ENCODE results near the gene PARD3B. TPM values are rescaled to one million over a fixed set of nuclear protein-coding genes. Genes with fewer than 3 reads are reported as not detected.

The PARD3B gene
- total and polyA plus RNA-seq, 2 of the 8 experiments (the other 6 are each of a cell fraction or from before 2014, with no cell fraction given), result 1.2 to 5.7 TPM

- DNase-seq (ENCODE audit: low read depth in 1 of 2, low spot score in 2 of 2) (no peak), FAIRE-seq (no peak)
- H4K20me1 ChIP-seq (replicated peaks in 1 of 2; ENCODE audit: control insufficient read depth in 1 of 2, insufficient read depth in 2 of 2, low read length in 2 of 2), result no peaks in the 10 kb centered on the region
- H2BK5ac ChIP-seq (ENCODE audit: low read depth, low read length), result no peak overlapping the region
- no peak overlapping the region for H3K4me3 ChIP-seq (ENCODE audit: extremely low read depth in 1 of 4, insufficient read depth in 2 of 4, low read depth in 3 of 4, low read length in 4 of 4)
- H3K27ac ChIP-seq (ENCODE audit: low read depth, low read length), result no peak overlapping the region
- no peak overlapping the region for H2AFZ ChIP-seq (ENCODE audit: low read length)
- no peak overlapping the region for H2AK5ac ChIP-seq (ENCODE audit: low read depth, low read length)
- ChIA-PET POLR2A (ENCODE audit: partially characterized antibody) (no interaction called here), CTCF (ENCODE audit: partially characterized antibody) (interaction anchor here (0.6 kb wide), 2 partner anchors 8 to 17 kb away, joined by 3 read pairs; no protein-coding TSS in a partner anchor)
- no peak overlapping the region for H2BK12ac ChIP-seq (ENCODE audit: low read depth, low read length)
- H3K23me2 ChIP-seq (ENCODE audit: low read depth, low read length), result no peaks in the 10 kb centered on the region
- H3K56ac ChIP-seq (replicated peaks; ENCODE audit: insufficient read length, low read depth, low read length), result no peak overlapping the region
- H3K9me3 ChIP-seq (ENCODE audit: insufficient read depth in 2 of 2, low read depth in 1 of 2, low read length in 1 of 2), result no peaks in the 10 kb centered on the region
- no peak overlapping the region for H3K4ac ChIP-seq (replicated peaks; ENCODE audit: insufficient read length, low read depth, low read length)
- no peak overlapping the region for H3K9ac ChIP-seq (replicated peaks in 1 of 4; ENCODE audit: extremely low read depth in 1 of 4, low read depth in 3 of 4, low read length in 3 of 4)
- H3K4me2 ChIP-seq (ENCODE audit: insufficient read depth in 1 of 2, low read depth in 2 of 2, low read length in 2 of 2), result no peak overlapping the region
- H3K4me1 ChIP-seq (replicated peaks in 1 of 4; ENCODE audit: control insufficient read depth in 3 of 4, insufficient read depth in 4 of 4, low read length in 3 of 4), result no peaks in the 10 kb centered on the region
- no peak overlapping the region for H3K18ac ChIP-seq (ENCODE audit: extremely low read depth, low read length)
- H3K79me2 ChIP-seq (ENCODE audit: control insufficient read depth in 1 of 2, insufficient read depth in 2 of 2, low read length in 2 of 2), result no peaks in the 10 kb centered on the region
- no peak overlapping the region for H2BK15ac ChIP-seq (ENCODE audit: low read length)
- no peak overlapping the region for H4K8ac ChIP-seq (ENCODE audit: extremely low read depth, insufficient read depth, low read length)
- no peaks in the 10 kb centered on the region for H3K27me3 ChIP-seq (replicated peaks in 1 of 4; ENCODE audit: control insufficient read depth in 3 of 4, extremely low read depth in 1 of 4, insufficient read depth in 3 of 4, low read length in 3 of 4)
- no peak overlapping the region for H2BK20ac ChIP-seq (ENCODE audit: low read length)
- H4K91ac ChIP-seq (replicated peaks; ENCODE audit: insufficient read length, low read length), result no peak overlapping the region
- H3K23ac ChIP-seq (ENCODE audit: insufficient read length), result no peak overlapping the region
- no peak overlapping the region for H2BK120ac ChIP-seq (replicated peaks; ENCODE audit: low read depth, low read length)
- H3K79me1 ChIP-seq (ENCODE audit: low read depth, low read length), result no peaks in the 10 kb centered on the region
- H4K5ac ChIP-seq (ENCODE audit: insufficient read length, low read depth, low read length), result no peak overlapping the region
- no peaks in the 10 kb centered on the region for H3K36me3 ChIP-seq (ENCODE audit: control insufficient read depth in 2 of 4, insufficient read depth in 4 of 4, low read length in 3 of 4)
- H3K14ac ChIP-seq (ENCODE audit: insufficient read length), result no peak overlapping the region
- TF ChIP-seq SIN3A (conservative IDR thresholded peaks at IDR 0.05 in 1 of 2, IDR thresholded peaks at IDR 0.05 in 1 of 2; ENCODE audit: low read depth in 1 of 2, low read length in 2 of 2) (no peak), NRF1 (IDR thresholded peaks at IDR 0.05; ENCODE audit: low read depth, low read length) (no peak), NANOG (IDR thresholded peaks at IDR 0.05; ENCODE audit: insufficient read depth, low read depth, low read length, poor library complexity, severe bottlenecking) (no peak), RAD21 (IDR thresholded peaks at IDR 0.05 in 1 of 2, conservative IDR thresholded peaks at IDR 0.05 in 1 of 2; ENCODE audit: low read depth in 2 of 2, low read length in 2 of 2) (no peak), JUN (IDR thresholded peaks at IDR 0.05; ENCODE audit: low read depth, low read length) (no peak), SIRT6 (IDR thresholded peaks at IDR 0.05; ENCODE audit: low read length) (no peak), SRF (IDR thresholded peaks at IDR 0.05; ENCODE audit: low read depth, low read length) (no peak), YY1 (IDR thresholded peaks at IDR 0.05; ENCODE audit: low read depth, low read length) (no peak), CREB1 (IDR thresholded peaks at IDR 0.05) (no peak), CHD2 (IDR thresholded peaks at IDR 0.05; ENCODE audit: low read length) (no peak), SAP30 (IDR thresholded peaks at IDR 0.05; ENCODE audit: insufficient read depth, insufficient replicate concordance, low read length) (no peak), TAF7 (optimal IDR thresholded peaks at IDR 0.05; ENCODE audit: borderline replicate concordance, low read depth, low read length) (no peak), BCL11A (IDR thresholded peaks at IDR 0.05; ENCODE audit: low read depth in 2 of 2, low read length in 2 of 2) (no peak), EGR1 (IDR thresholded peaks at IDR 0.05; ENCODE audit: borderline replicate concordance, low read depth, low read length) (no peak), FOSL1 (IDR thresholded peaks at IDR 0.05; ENCODE audit: insufficient read depth, low read depth, low read length) (no peak), POU5F1 (IDR thresholded peaks at IDR 0.05; ENCODE audit: low read depth, low read length) (no peak), SP1 (IDR thresholded peaks at IDR 0.05; ENCODE audit: low read depth, low read length) (no peak)
Observed at GRCh38 chr2:204972161-204972560, 426.9 kb downstream of the PARD3B start.

All from H1 (cell line).